Smooth muscle cell of the brain vasculature (primary cell): Measurements from ENCODE around the gene ESR1.

Experiments used
- DNase-seq: peaks from one replicate; pipeline ENCODE4 v3.0.0-alpha.2; 2012; ENCODE audit warnings: low read depth, low spot score

Gene ESR1

DNA sequence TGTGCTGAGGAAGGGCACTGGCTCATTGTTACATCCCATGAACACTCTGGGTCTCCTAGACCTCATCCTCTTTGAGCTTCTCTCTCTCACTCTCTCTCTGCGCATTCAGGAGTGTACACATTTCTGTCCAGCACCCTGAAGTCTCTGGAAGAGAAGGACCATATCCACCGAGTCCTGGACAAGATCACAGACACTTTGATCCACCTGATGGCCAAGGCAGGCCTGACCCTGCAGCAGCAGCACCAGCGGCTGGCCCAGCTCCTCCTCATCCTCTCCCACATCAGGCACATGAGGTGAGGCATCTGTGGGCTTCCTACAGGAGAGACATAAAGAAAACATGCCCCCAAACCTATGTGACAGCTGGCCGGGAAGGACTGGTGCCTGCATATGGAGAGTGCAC lies 286.8 kb downstream of the ESR1 start:
- no peak for DNase-seq

- peak; percentile 92 for DNase-seq
Observed at GRCh38 chr6:152094992-152095592, 287.6 kb downstream of the ESR1 start.

GRCh38 chr6:152096863-152097496 lies 289.5 kb downstream of the ESR1 start:
- peak; percentile 78 for DNase-seq

DNA sequence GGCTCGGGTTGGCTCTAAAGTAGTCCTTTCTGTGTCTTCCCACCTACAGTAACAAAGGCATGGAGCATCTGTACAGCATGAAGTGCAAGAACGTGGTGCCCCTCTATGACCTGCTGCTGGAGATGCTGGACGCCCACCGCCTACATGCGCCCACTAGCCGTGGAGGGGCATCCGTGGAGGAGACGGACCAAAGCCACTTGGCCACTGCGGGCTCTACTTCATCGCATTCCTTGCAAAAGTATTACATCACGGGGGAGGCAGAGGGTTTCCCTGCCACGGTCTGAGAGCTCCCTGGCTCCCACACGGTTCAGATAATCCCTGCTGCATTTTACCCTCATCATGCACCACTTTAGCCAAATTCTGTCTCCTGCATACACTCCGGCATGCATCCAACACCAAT lies 291.2 kb downstream of the ESR1 start:
- no peak for DNase-seq

DNA sequence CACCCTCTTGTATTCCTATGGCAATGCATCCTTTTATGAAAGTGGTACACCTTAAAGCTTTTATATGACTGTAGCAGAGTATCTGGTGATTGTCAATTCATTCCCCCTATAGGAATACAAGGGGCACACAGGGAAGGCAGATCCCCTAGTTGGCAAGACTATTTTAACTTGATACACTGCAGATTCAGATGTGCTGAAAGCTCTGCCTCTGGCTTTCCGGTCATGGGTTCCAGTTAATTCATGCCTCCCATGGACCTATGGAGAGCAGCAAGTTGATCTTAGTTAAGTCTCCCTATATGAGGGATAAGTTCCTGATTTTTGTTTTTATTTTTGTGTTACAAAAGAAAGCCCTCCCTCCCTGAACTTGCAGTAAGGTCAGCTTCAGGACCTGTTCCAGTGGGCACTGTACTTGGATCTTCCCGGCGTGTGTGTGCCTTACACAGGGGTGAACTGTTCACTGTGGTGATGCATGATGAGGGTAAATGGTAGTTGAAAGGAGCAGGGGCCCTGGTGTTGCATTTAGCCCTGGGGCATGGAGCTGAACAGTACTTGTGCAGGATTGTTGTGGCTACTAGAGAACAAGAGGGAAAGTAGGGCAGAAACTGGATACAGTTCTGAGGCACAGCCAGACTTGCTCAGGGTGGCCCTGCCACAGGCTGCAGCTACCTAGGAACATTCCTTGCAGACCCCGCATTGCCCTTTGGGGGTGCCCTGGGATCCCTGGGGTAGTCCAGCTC lies 292.1 kb downstream of the ESR1 start:
- DNase-seq, result no peak

- DNase-seq, result no peak
Observed at GRCh38 chr6:152100183-152100618, 292.7 kb downstream of the ESR1 start.

GRCh38 chr6:152107973-152108372 lies 300.5 kb downstream of the ESR1 start:
- no peak for DNase-seq

DNA sequence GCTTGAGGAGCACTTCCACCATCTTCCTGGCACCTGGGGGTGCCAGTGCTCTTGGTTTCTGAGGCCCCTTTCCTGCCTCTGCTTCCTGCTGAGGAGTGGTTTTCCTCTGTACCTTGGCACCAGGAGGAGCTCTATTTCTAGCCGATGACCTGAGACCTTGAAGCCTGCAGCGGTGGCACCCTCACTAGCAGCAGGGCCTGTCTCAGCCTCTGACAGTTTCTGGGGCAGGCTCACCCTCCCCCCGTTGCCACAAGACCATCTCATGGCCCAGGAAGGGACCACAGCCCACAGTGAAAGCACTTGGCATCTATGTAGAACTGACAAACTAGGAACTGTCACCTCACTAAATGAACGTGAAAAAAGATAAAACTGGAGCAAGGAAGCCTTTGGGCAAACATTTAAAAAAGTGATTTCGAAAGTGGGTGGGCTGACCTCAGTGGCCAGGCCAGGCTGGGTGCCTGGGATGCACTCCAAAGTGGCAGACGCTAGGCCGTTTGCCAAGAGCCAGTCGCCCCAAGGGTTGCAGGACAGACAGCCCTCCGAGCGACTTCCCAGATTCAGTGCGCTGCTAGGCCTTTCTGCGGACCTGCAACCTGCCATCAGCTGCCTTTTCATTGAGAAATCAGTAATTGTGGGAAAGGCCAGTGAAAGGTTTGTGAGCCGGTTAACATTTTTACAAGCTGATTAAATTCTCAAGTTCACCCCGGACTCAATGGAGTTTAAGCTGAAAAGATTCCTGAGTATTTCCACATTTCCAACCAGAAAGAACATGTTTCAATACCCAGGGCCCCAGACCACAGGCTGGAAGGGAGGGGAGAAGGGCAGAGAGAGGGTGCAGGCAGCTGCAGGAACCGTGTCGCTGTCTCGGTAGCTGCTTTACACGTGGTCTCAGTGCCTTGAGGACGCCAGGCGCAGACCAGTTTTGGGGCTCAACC lies 303.7 kb downstream of the ESR1 start:
- no peak for DNase-seq

DNA sequence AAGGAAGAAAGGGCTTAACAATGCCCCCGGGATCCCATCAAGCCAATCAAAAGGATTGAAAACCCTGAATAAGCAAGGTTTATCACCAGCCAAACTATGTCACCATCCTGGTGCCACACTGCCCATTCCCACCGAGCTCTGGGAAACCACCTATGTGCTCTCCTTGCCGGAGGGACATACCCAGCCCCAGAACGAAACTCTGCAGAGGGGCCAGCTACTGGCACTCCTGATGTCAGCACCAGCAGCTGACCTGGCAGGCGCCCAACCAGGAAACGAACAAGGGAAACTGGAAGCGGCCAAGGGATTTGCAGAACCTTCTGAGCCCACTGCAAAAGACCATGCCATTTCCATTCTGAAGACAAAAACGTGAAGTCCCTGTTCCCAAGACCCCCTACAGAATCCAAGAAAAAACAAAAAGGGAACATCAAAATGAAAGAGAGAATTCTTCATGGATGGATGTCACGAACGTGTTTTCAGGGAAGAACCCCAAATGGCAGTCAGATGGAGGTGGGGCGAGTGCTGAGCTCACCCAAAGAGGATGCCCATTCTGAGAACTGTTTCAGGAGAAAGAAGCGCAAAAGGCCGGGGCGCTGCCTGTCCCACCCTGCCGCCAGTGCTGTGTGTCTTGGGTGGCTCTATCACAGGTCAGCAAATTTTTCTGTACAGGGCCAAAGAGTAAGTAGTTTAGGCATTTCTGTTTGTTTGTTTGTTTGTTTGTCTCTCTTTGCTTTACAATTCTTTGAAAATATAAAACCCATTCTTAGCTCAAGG lies 305.2 kb downstream of the ESR1 start:
- DNase-seq, result no peak

GRCh38 chr6:152117156-152118133 lies 310.0 kb downstream of the ESR1 start:
- no peak for DNase-seq

- no peak for DNase-seq
Observed at GRCh38 chr6:152118224-152118623, 310.7 kb downstream of the ESR1 start.

GRCh38 chr6:152118678-152119077 lies 311.2 kb downstream of the ESR1 start:
- DNase-seq, result no peak

DNA sequence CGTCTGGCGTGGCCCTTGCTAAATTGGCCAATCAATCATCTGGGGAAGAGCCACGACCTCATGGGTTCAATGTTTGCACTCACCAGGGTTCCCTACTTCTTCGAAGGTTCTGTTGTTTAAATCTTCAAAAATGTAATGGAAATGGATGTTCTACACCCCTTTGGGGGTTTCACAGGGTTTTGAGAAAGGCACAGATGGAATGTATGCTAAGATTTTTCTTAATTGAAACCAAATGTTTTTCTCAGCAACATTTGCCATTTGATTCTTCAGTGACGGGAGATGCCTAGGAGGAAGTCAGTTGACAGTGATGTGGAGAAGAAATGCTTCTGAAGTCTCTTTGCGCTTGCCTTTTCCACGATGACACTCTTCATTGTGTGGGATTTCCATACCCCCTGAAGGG lies 312.3 kb downstream of the ESR1 start:
- no peak for DNase-seq

DNA sequence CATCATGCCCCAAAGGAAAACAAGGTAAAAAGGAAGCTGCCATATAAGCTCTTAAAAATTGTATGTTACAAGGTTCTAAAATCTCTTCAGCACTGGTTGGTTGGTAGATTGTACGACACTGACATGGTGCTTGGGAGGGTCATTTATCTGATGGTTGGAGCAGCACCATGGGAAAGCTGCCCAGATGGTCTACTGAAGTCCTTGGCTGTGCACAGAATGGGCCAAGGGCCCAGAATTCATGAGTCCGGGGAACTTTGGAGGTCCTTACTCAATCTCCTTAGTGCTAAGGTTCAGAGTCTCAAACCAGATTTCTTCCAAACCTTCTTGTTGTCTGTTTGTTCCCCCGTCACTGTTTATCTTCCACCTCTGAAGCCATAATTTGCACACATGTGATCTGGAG lies 314.4 kb downstream of the ESR1 start:
- DNase-seq, result no peak

- DNase-seq, result no peak
Observed at GRCh38 chr6:152122434-152122833, 315.0 kb downstream of the ESR1 start.

DNA sequence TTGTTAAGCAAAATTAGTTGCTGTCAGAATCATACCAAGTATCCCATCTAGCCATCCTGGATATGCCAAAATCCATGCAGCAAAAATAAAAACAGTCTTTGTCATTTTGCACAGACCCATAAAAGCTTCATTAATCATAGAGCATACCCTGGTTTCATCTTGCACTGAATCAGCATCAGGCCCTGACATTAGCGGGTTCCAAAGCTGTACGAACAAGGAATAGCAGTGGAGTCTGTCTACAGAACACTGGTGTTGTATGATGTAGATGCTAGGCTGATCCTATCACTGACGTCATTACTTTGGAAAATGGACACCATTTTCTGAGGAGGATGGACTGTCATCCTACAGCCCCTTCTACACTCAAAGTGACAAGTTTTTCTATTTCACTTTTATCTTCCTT lies 315.6 kb downstream of the ESR1 start:
- no peak for DNase-seq

DNA sequence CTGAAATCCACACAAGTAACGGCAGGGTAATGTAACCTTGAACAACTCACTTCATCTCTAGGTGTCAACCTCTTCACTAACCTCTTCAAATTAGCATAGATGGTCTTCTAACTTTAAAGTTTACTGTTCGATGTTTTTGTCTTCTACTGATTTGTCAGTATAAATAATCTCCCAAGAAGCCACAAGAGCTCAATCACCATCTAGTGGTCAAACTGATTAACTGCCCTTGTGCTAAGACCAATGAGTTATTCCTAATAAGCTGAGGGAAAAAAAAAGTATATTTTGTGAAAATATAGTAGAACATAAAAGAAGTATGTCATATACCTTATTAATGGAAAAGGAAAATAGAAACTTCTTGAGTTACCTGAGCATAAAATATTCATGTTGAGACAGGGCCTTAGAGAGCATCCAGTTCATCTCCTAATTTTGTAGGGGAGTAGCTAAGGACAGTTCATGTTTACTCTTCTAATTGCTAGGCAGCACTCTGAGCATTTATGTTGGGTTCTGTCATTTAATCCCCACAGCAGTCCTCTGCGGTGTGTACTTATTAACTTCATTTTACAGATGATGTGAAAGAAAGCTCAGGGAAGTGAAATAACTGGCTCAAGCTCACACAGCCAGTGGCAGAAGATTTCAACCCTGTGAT lies 317.1 kb downstream of the ESR1 start:
- DNase-seq, result peak; percentile 45

GRCh38 chr6:152127432-152128165 lies 320.1 kb downstream of the ESR1 start:
- DNase-seq, result no peak

DNA sequence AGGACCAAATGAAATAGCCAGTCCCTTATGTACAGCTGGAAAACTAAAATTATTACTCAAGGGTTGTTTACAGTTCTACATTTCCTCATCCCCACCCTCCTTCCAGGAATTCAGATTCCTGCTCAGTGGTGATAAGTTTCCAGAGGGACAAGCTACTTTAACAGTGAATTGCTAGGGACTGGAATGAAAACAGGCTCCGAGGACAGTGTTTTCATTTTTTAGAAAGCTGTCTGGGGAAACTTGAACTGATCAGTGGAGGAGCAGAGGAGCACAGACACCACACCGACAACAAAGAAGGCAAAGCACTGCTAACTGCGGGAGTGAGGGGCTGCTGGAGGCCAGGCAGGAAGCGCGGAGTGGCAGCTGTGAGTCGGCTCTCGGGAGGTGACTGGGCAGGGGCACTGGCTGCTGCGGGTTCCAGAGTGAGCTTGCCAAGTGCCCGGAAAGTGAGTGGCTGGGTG lies 322.2 kb downstream of the ESR1 start:
- peak; percentile 13 for DNase-seq
